ENCODE data around the gene TMEM47. TPM values are rescaled to one million over a fixed set of nuclear protein-coding genes. Genes with fewer than 3 reads are reported as not detected.

Gene TMEM47
- total RNA-seq = not detected

GRCh38 chrX:34656842-34657725, at the start of gene TMEM47:
Gene TMEM47 (minus strand): TSS chrX:34657285. CDS start chrX:34657029, 256 bp downstream.
- DNase-seq = no peak

GRCh38 chrX:34687095-34687494, 30.0 kb upstream of the TMEM47 start:
- DNase-seq = no peak

GRCh38 chrX:34659575-34659974, 2.5 kb upstream of the TMEM47 start:
- no peak for DNase-seq

GRCh38 chrX:34658326-34658725, 1.2 kb upstream of the TMEM47 start:
- no peak for DNase-seq

GRCh38 chrX:34657726-34658070, 613 bp upstream of the TMEM47 start:
- no peak for DNase-seq

- DNase-seq = no peak
These were observed 631 bp downstream of the TMEM47 start for GRCh38 chrX:34656467-34656841.

- no peak for DNase-seq
These were observed 1.3 kb downstream of the TMEM47 start for GRCh38 chrX:34655501-34656455.

- DNase-seq = no peak
These were observed 2.2 kb downstream of the TMEM47 start for GRCh38 chrX:34654696-34655490.

- no peak for DNase-seq
These were observed 3.3 kb downstream of the TMEM47 start for GRCh38 chrX:34653811-34654210.

GRCh38 chrX:34642849-34643248, 14.2 kb downstream of the TMEM47 start:
- DNase-seq = no peak

GRCh38 chrX:34638116-34638515, 19.0 kb downstream of the TMEM47 start:
- DNase-seq = no peak

- DNase-seq = no peak
These were observed 22.7 kb downstream of the TMEM47 start for GRCh38 chrX:34634349-34634748.

- no peak for DNase-seq
These were observed 24.7 kb downstream of the TMEM47 start for GRCh38 chrX:34632384-34632783.

GRCh38 chrX:34631479-34632220, 25.4 kb downstream of the TMEM47 start:
- DNase-seq = no peak

- DNase-seq = no peak
These were observed 27.5 kb downstream of the TMEM47 start for GRCh38 chrX:34629572-34629971.

- no peak for DNase-seq
These were observed 32.7 kb downstream of the TMEM47 start for GRCh38 chrX:34624416-34624815.

- DNase-seq = no peak
These were observed 37.2 kb downstream of the TMEM47 start for GRCh38 chrX:34619920-34620319.

- DNase-seq = no peak
These were observed 45.0 kb downstream of the TMEM47 start for GRCh38 chrX:34612036-34612435.

GRCh38 chrX:34598362-34598761, 58.7 kb downstream of the TMEM47 start:
- DNase-seq = no peak

- no peak for DNase-seq
These were observed 70.1 kb downstream of the TMEM47 start for GRCh38 chrX:34586936-34587335.

- no peak for DNase-seq
These were observed 70.7 kb downstream of the TMEM47 start for GRCh38 chrX:34586346-34586911.

GRCh38 chrX:34585561-34585960, 71.5 kb downstream of the TMEM47 start:
- no peak for DNase-seq

Data from effector CD4-positive, alpha-beta T cell (primary cell).